HG03039 (cell line): ENCODE data around the gene RRAGC.

Source experiments
- ATAC-seq: cut with Tn5 transposase; IDR thresholded peaks from one replicate; pipeline ENCODE4 v1.9.1; 2021; ENCODE audit warnings: mild to moderate bottlenecking, moderate library complexity; ENCODE audit not compliant: unreplicated experiment

The RRAGC gene

DNA sequence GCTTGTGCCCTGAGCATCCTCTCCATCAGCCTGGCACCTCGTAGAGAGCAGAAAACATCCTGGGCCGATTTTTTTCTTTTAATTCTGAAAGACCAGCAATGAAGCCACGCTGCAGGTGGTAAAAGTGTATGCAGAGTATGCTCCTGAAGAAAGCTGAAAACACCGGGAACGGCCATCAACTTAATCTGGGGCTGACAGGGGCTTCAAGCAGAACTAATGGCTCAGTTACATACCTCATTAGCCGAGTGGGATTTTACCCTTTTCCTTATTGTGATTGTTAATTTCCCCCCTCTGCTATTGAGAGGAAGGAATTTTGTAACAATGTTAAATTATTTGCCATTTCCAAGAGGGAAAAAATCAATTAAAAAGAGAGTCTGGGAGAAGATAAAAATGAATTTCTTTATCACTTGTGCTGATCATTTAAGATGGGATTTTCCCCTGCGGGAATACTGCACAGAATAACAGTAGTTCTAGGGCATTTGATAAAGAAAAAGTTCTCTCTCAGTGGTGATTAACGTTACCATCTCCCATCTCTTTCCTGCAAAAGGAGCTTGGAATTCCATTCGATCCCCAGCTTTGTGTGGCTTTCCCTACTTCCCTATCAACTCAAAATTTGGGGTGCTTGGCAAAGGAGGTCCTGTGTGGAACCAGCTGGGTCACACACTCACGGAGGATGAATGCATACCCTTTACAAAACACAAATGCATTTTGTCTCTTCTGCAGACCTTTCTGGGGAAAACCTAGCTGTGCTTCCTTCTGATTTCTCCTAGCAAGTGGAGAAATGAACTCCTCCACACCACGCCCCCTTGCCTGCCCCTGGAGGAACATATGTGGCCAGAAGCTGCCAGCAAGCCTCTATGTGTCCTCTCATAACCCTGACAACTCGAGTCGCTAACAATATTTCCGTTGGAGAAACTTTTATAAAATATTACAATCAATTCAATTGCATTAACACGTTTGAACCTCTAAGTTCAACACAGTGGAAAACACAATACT is 70.9 kb downstream of the RRAGC start:
- no peak for ATAC-seq
